GM18868 (cell line): ENCODE results near the gene KSR1.
"Not testable (repeated sequence)": the region's sequence is repeated elsewhere in the genome, so short reads cannot be mapped to it uniquely, and the experiment has no call there.

ENCODE experiments used
- ATAC-seq: cut with Tn5 transposase; IDR thresholded peaks from one replicate; pipeline ENCODE4 v1.9.1; 2021; ENCODE audit warnings: mild to moderate bottlenecking, moderate library complexity; ENCODE audit not compliant: unreplicated experiment

Gene KSR1

GRCh38 chr17:27491713-27492190, 35.5 kb downstream of the KSR1 start:
- ATAC-seq, result no peak

GRCh38 chr17:27492470-27492869, 36.2 kb downstream of the KSR1 start:
- no peak for ATAC-seq

GRCh38 chr17:27493088-27493487, 36.8 kb downstream of the KSR1 start:
- ATAC-seq, result no peak

- ATAC-seq, result no peak
Observed at GRCh38 chr17:27494192-27495091, 38.2 kb downstream of the KSR1 start.

- ATAC-seq, result peak; percentile 54
Observed at GRCh38 chr17:27495460-27495859, 39.2 kb downstream of the KSR1 start.

GRCh38 chr17:27496005-27496404, 39.8 kb downstream of the KSR1 start:
- peak; percentile 67 for ATAC-seq

GRCh38 chr17:27496437-27496943, 40.2 kb downstream of the KSR1 start:
- peak; percentile 13 for ATAC-seq

- ATAC-seq, result no peak
Observed at GRCh38 chr17:27496971-27497370, 40.7 kb downstream of the KSR1 start.

- ATAC-seq, result no peak
Observed at GRCh38 chr17:27497696-27498095, 41.4 kb downstream of the KSR1 start.

- no peak for ATAC-seq
Observed at GRCh38 chr17:27498615-27499309, 42.5 kb downstream of the KSR1 start.

- ATAC-seq, result no peak
Observed at GRCh38 chr17:27499451-27500265, 43.4 kb downstream of the KSR1 start.

GRCh38 chr17:27501338-27501737, 45.1 kb downstream of the KSR1 start:
- ATAC-seq, result not testable (repeated sequence)

GRCh38 chr17:27502526-27503324, 46.5 kb downstream of the KSR1 start:
- ATAC-seq, result no peak

GRCh38 chr17:27503611-27504010, 47.4 kb downstream of the KSR1 start:
- ATAC-seq, result no peak

- no peak for ATAC-seq
Observed at GRCh38 chr17:27504188-27504995, 48.1 kb downstream of the KSR1 start.

GRCh38 chr17:27506348-27507218, 50.3 kb downstream of the KSR1 start:
- ATAC-seq, result peak; percentile 74

- no peak for ATAC-seq
Observed at GRCh38 chr17:27511168-27511883, 55.1 kb downstream of the KSR1 start.

GRCh38 chr17:27512031-27512430, 55.8 kb downstream of the KSR1 start:
- ATAC-seq, result no peak
